SU-DHL-6 (cell line): Measurements from ENCODE around the gene VDR.

Source experiments
- H2AFZ ChIP-seq: fragments of 200-600 bp; sonication (generic); 2 replicates; pipeline ENCODE4 v1.6.1; 2014; ENCODE audit warnings: low read depth, mild to moderate bottlenecking, moderate library complexity, mixed read lengths, antibody characterized with exemption, low read length; ENCODE audit not compliant: severe bottlenecking
- H3F3A ChIP-seq: fragments of 200-600 bp; shearing (Covaris generic); 2 replicates; pipeline ENCODE4 v1.6.0; 2016; ENCODE audit warnings: antibody characterized with exemption, mild to moderate bottlenecking; ENCODE audit not compliant: insufficient read depth
- H3K27ac ChIP-seq: fragments of 200-600 bp; sonication (generic); 2 replicates; pipeline ENCODE4 v1.5.1; 2016; ENCODE audit warnings: low read depth, mild to moderate bottlenecking, low read length, moderate library complexity, mixed read lengths
- H3K27me3 ChIP-seq: fragments of 200-600 bp; sonication (generic), shearing (Covaris generic); 2 replicates; pipeline ENCODE4 v1.6.0; 2014; ENCODE audit warnings: mild to moderate bottlenecking, low read length
- H3K36me3 ChIP-seq: fragments of 200-600 bp; sonication (generic); 2 replicates; pipeline ENCODE4 v1.6.1; 2014; ENCODE audit warnings: mild to moderate bottlenecking, low read length, mixed read lengths
- H3K4me2 ChIP-seq: fragments of 300-600, 200-600 bp; shearing (Covaris generic), sonication (generic); 2 replicates; pipeline ENCODE4 v1.6.0; 2014; ENCODE audit warnings: low read length, low read depth, mild to moderate bottlenecking; ENCODE audit not compliant: poor library complexity, severe bottlenecking
- H3K4me3 ChIP-seq: fragments of 200-600 bp; sonication (generic); 2 replicates; pipeline ENCODE4 v1.5.1; 2014; ENCODE audit warnings: antibody characterized with exemption, low read length, mild to moderate bottlenecking, mixed read lengths; ENCODE audit not compliant: insufficient read depth, poor library complexity, severe bottlenecking
- H3K79me2 ChIP-seq: fragments of 200-600 bp; sonication (generic); 2 replicates; pipeline ENCODE4 v1.6.1; 2014; ENCODE audit warnings: mild to moderate bottlenecking, low read length, moderate library complexity; ENCODE audit not compliant: insufficient read depth
- H3K9ac ChIP-seq: fragments of 200-600 bp; sonication (generic); 2 replicates; pipeline ENCODE4 v1.7.0; 2014; ENCODE audit warnings: mild to moderate bottlenecking, low read length
- H3K9me2 ChIP-seq: fragments of 200-600 bp; sonication (generic); replicated peaks from 2 replicates; pipeline ENCODE4 v1.6.1; 2014; ENCODE audit warnings: low read length; ENCODE audit not compliant: insufficient read depth
- H3K9me3 ChIP-seq: fragments of 200-600 bp; sonication (generic); 2 replicates; pipeline ENCODE4 v1.6.1; 2014; ENCODE audit warnings: low read length, mixed read lengths; ENCODE audit not compliant: insufficient read depth
- H4K20me1 ChIP-seq: fragments of 200-600 bp; sonication (generic); 2 replicates; pipeline ENCODE4 v1.6.1; 2014; ENCODE audit warnings: low read depth, mild to moderate bottlenecking, antibody characterized with exemption, low read length, moderate library complexity, mixed read lengths
- EZH2phosphoT487 ChIP-seq: fragments of 200-600 bp; sonication (generic), shearing (Covaris generic); conservative IDR thresholded peaks from 2 replicates; pipeline ENCODE4 v1.6.1; 2018; ENCODE audit warnings: mild to moderate bottlenecking, antibody characterized with exemption, low read length, moderate library complexity, mixed read lengths
- TF ChIP-seq, protein P1 (sequence below): fragments of 200-600 bp; sonication (generic); IDR thresholded peaks from one replicate; pipeline ENCODE4 v1.5.1; 2017; ENCODE audit warnings: antibody characterized with exemption, mild to moderate bottlenecking, low read length, moderate library complexity; ENCODE audit not compliant: insufficient read depth, poor library complexity, severe bottlenecking

The VDR gene

GRCh38 chr12:47860279-47860841 is 44.4 kb downstream of the VDR start:
- Histone ChIP-seq H3K27ac (no peak overlapping the region), H4K20me1 (no peaks in the 10 kb centered on the region)

DNA sequence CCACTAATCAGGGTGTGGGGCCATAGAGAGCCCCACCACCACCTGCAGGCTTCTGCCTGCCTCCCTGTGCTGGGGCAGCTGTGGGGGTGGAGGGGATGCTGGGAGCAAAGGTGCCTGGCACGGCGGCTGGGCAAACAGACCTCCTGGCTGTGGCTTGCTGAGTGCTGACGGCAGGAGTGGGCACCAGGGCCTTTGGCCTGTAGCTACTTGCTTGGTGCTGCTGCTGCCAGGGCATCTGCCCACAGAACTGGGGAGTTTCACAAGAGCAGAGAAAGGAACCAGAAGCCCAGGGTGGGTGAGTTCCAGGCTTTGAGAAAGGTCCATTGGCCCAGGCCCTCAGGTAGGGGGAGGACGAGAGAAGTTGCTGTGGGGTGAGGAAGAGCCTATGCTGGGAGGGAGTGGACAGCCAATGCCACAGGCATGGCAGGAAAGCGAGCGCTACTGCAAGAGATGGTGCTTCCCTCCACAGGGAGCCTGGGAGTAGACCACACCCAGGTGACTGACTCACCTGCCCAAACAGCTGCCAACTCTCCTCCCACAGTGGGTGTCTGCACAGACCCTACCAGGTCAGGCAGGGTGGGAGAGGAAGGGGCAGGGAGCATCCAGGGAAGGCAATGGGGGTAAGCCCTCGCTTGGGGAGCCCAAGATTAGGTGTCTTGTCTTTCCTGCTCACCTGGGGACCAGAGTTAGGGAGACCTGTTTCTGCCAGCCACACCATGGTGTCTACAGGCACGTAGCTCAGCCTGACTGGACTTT is 46.1 kb downstream of the VDR start:
- no peaks in the 10 kb centered on the region for H3K36me3 ChIP-seq
- no peak overlapping the region for H3K27ac ChIP-seq
- H3K9me2 ChIP-seq: no peaks in the 10 kb centered on the region
- H3K4me2 ChIP-seq: no peak overlapping the region
- no peak overlapping the region for H2AFZ ChIP-seq
- H4K20me1 ChIP-seq: no peaks in the 10 kb centered on the region
- TF ChIP-seq, protein P1, sequence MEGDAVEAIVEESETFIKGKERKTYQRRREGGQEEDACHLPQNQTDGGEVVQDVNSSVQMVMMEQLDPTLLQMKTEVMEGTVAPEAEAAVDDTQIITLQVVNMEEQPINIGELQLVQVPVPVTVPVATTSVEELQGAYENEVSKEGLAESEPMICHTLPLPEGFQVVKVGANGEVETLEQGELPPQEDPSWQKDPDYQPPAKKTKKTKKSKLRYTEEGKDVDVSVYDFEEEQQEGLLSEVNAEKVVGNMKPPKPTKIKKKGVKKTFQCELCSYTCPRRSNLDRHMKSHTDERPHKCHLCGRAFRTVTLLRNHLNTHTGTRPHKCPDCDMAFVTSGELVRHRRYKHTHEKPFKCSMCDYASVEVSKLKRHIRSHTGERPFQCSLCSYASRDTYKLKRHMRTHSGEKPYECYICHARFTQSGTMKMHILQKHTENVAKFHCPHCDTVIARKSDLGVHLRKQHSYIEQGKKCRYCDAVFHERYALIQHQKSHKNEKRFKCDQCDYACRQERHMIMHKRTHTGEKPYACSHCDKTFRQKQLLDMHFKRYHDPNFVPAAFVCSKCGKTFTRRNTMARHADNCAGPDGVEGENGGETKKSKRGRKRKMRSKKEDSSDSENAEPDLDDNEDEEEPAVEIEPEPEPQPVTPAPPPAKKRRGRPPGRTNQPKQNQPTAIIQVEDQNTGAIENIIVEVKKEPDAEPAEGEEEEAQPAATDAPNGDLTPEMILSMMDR: no peak
- no peak for TF ChIP-seq EZH2phosphoT487
- no peak overlapping the region for H3K4me3 ChIP-seq
- no peaks in the 10 kb centered on the region for H3F3A ChIP-seq
- no peak overlapping the region for H3K9ac ChIP-seq
- no peaks in the 10 kb centered on the region for H3K27me3 ChIP-seq
- H3K9me3 ChIP-seq: no peaks in the 10 kb centered on the region
- H3K79me2 ChIP-seq: no peaks in the 10 kb centered on the region

More at GRCh38 chr12:47860279-47860841, 44.4 kb downstream of the VDR start:
- TF ChIP-seq, protein P1: no peak
- TF ChIP-seq EZH2phosphoT487: no peak
- Histone ChIP-seq H3K4me2 (no peak overlapping the region), H3K9me3 (no peaks in the 10 kb centered on the region), H3K4me3 (no peak overlapping the region), H3F3A (no peaks in the 10 kb centered on the region), H3K27me3 (no peaks in the 10 kb centered on the region), H3K79me2 (no peaks in the 10 kb centered on the region), H3K9me2 (no peaks in the 10 kb centered on the region), H3K36me3 (no peaks in the 10 kb centered on the region), H3K9ac (no peak overlapping the region), H2AFZ (no peak overlapping the region)

- Histone ChIP-seq H3K27me3 (no peaks in the 10 kb centered on the region), H2AFZ (no peak overlapping the region), H3K9me3 (no peaks in the 10 kb centered on the region), H3K4me2 (no peak overlapping the region), H3F3A (no peaks in the 10 kb centered on the region), H4K20me1 (no peaks in the 10 kb centered on the region), H3K9ac (no peak overlapping the region), H3K9me2 (no peaks in the 10 kb centered on the region), H3K4me3 (no peak overlapping the region), H3K27ac (no peak overlapping the region), H3K36me3 (no peaks in the 10 kb centered on the region), H3K79me2 (no peaks in the 10 kb centered on the region)
- TF ChIP-seq, protein P1: no peak
- no peak for TF ChIP-seq EZH2phosphoT487
These were observed 47.8 kb downstream of the VDR start for GRCh38 chr12:47856721-47857575.
